WERI-Rb-1 (cell line): ENCODE data around the gene ZNF3.

Source experiments
- DNase-seq: peaks from one replicate; pipeline ENCODE4 v3.0.0-alpha.2; 2020
- H3K27ac ChIP-seq: fragments of 250-450 bp; sonication (Bioruptor Pico); 2 replicates; pipeline ENCODE4 v1.5.1; 2020; ENCODE audit warnings: mild to moderate bottlenecking, moderate library complexity
- H3K27me3 ChIP-seq: fragments of 250-450 bp; sonication (Bioruptor Pico); 2 replicates; pipeline ENCODE4 v1.5.1; 2021; ENCODE audit warnings: mild to moderate bottlenecking, low read depth, moderate library complexity; ENCODE audit not compliant: insufficient read depth, severe bottlenecking
- H3K36me3 ChIP-seq: fragments of 250-450 bp; sonication (Bioruptor Pico); 2 replicates; pipeline ENCODE4 v1.5.1; 2020; ENCODE audit warnings: mild to moderate bottlenecking, moderate library complexity
- H3K4me3 ChIP-seq: 2 replicates; pipeline ENCODE4 v1.5.1; 2011; ENCODE audit warnings: low read depth, mild to moderate bottlenecking, control low read depth, low read length
- H3K9me3 ChIP-seq: fragments of 250-450 bp; sonication (Bioruptor Pico); 2 replicates; pipeline ENCODE4 v1.5.1; 2021; ENCODE audit warnings: mild to moderate bottlenecking, moderate library complexity; ENCODE audit not compliant: severe bottlenecking
- CTCF ChIP-seq: IDR thresholded peaks from 2 replicates; pipeline ENCODE4 v1.5.1; 2011; ENCODE audit warnings: low read depth, mild to moderate bottlenecking, control low read depth, inconsistent platforms, low read length

Gene ZNF3

GRCh38 chr7:100098913-100099312, 17.4 kb upstream of the ZNF3 start:
- Histone ChIP-seq H3K27ac (no peak overlapping the region), H3K36me3 (peaks cover 84% of the 10 kb centered on the region), H3K9me3 (no peaks in the 10 kb centered on the region), H3K27me3 (no peaks in the 10 kb centered on the region), H3K4me3 (no peak overlapping the region)
- TF ChIP-seq CTCF: no peak
- DNase-seq: no peak

GRCh38 chr7:100095704-100096103, 14.2 kb upstream of the ZNF3 start:
- Histone ChIP-seq H3K27me3 (no peaks in the 10 kb centered on the region), H3K9me3 (no peaks in the 10 kb centered on the region), H3K27ac (no peak overlapping the region), H3K4me3 (no peak overlapping the region), H3K36me3 (peaks cover 100% of the 10 kb centered on the region)
- DNase-seq: no peak
- no peak for TF ChIP-seq CTCF

GRCh38 chr7:100095289-100095688, 13.8 kb upstream of the ZNF3 start:
- no peak overlapping the region for H3K4me3 ChIP-seq
- no peaks in the 10 kb centered on the region for H3K9me3 ChIP-seq
- no peak for TF ChIP-seq CTCF
- peaks cover 100% of the 10 kb centered on the region for H3K36me3 ChIP-seq
- H3K27me3 ChIP-seq: no peaks in the 10 kb centered on the region
- no peak for DNase-seq
- no peak overlapping the region for H3K27ac ChIP-seq

GRCh38 chr7:100093925-100094486, 12.5 kb upstream of the ZNF3 start:
- no peak for TF ChIP-seq CTCF
- H3K36me3 ChIP-seq: peaks cover 98% of the 10 kb centered on the region
- H3K27me3 ChIP-seq: no peaks in the 10 kb centered on the region
- no peak overlapping the region for H3K4me3 ChIP-seq
- peak overlapping the region; percentile 46 for H3K27ac ChIP-seq
- DNase-seq: no peak
- H3K9me3 ChIP-seq: no peaks in the 10 kb centered on the region

GRCh38 chr7:100093498-100093897, 12.0 kb upstream of the ZNF3 start:
- no peaks in the 10 kb centered on the region for H3K9me3 ChIP-seq
- peaks cover 95% of the 10 kb centered on the region for H3K36me3 ChIP-seq
- peak overlapping the region; percentile 46 for H3K27ac ChIP-seq
- no peaks in the 10 kb centered on the region for H3K27me3 ChIP-seq
- DNase-seq: no peak
- no peak overlapping the region for H3K4me3 ChIP-seq
- no peak for TF ChIP-seq CTCF

GRCh38 chr7:100093054-100093453, 11.5 kb upstream of the ZNF3 start:
- TF ChIP-seq CTCF: no peak
- Histone ChIP-seq H3K4me3 (no peak overlapping the region), H3K36me3 (peaks cover 90% of the 10 kb centered on the region), H3K9me3 (no peaks in the 10 kb centered on the region), H3K27me3 (no peaks in the 10 kb centered on the region), H3K27ac (peak overlapping the region; percentile 46; the same call in 1 of the 2 replicates)
- DNase-seq: no peak
